Activated CD8-positive, alpha-beta T cell treated with anti-CD3 and anti-CD28 coated beads for 36 hours (primary cell): ENCODE measurements around the gene TMEM187. TPM values are rescaled to one million over a fixed set of nuclear protein-coding genes. Genes with fewer than 3 reads are reported as not detected.

Experiments used
- ATAC-seq: fragments of 200-7000 bp; cut with Tn5 transposase; one replicate; pipeline ENCODE4 v1.10.0; 2021; ENCODE audit warnings: mild to moderate bottlenecking, moderate library complexity
- CTCF ChIA-PET: fragments of 350-600 bp; sonication (Branson Sonifier 250); formaldehyde crosslinking; loops from one replicate; lab custom pipeline; 2021; ENCODE audit warnings: antibody characterized with exemption; lab: Charles Lee
- POLR2A ChIA-PET: fragments of 350-600 bp; sonication (Branson Sonifier 250); formaldehyde crosslinking; loops from one replicate; lab custom pipeline; 2021; ENCODE audit warnings: antibody characterized with exemption; lab: Charles Lee
- DNase-seq: peaks from one replicate; pipeline ENCODE4 v3.0.0-alpha.2; 2020
- H3K27ac Mint-ChIP-seq: one replicate; pipeline ENCODE4 v1.8.0; 2021; ENCODE audit warnings: mild to moderate bottlenecking, mixed read lengths
- H3K27me3 Mint-ChIP-seq: one replicate; pipeline ENCODE4 v1.8.0; 2021; ENCODE audit warnings: mixed read lengths
- H3K36me3 Mint-ChIP-seq: one replicate; pipeline ENCODE4 v1.8.0; 2021; ENCODE audit warnings: low read depth, mixed read lengths
- H3K4me1 Mint-ChIP-seq: one replicate; pipeline ENCODE4 v1.8.0; 2021; ENCODE audit warnings: low read depth, mixed read lengths
- H3K4me3 Mint-ChIP-seq: one replicate; pipeline ENCODE4 v1.8.0; 2021; ENCODE audit warnings: mild to moderate bottlenecking, moderate library complexity, mixed read lengths
- H3K9me3 Mint-ChIP-seq: one replicate; pipeline ENCODE4 v1.8.0; 2021; ENCODE audit warnings: mixed read lengths
- intact Hi-C: fragments of 100-400 bp; cut with micrococcal nuclease; formaldehyde crosslinking; loops from one replicate; pipeline ENCODE4 v1.10.0; 2022
- total RNA-seq, 2 experiments: library from RNA; stranded (reverse); gene quantifications; one replicate each; pipeline ENCODE4 v1.2.3, GENCODE V29; 2021
- TF ChIP-seq, protein P1 (sequence below): fragments of 200-600 bp; IDR thresholded peaks from one replicate; pipeline ENCODE4 v1.8.0; 2022; ENCODE audit warnings: antibody characterized with exemption, mild to moderate bottlenecking

The TMEM187 gene
- total RNA-seq, 2 experiments from 2014 or later = 4.4 to 4.5 TPM

- H3K36me3 Mint-ChIP-seq = peaks cover 16% of the 10 kb centered on the region
- H3K4me1 Mint-ChIP-seq = peaks cover 33% of the 10 kb centered on the region
- ATAC-seq = no peak
- no peaks in the 10 kb centered on the region for H3K9me3 Mint-ChIP-seq
- CTCF ChIA-PET = interaction anchor here (1.8 kb wide), 1 partner anchor 10 kb away, joined by 4 read pairs; no protein-coding TSS in a partner anchor
- POLR2A ChIA-PET = interaction anchor here (3.9 to 8.0 kb wide), 2 partner anchors 11 kb away, joined by 28 to 52 read pairs; partner anchors contain the start of gene ARHGAP4
- no peak overlapping the region for H3K4me3 Mint-ChIP-seq
- H3K27me3 Mint-ChIP-seq = no peaks in the 10 kb centered on the region
- TF ChIP-seq, protein P1, sequence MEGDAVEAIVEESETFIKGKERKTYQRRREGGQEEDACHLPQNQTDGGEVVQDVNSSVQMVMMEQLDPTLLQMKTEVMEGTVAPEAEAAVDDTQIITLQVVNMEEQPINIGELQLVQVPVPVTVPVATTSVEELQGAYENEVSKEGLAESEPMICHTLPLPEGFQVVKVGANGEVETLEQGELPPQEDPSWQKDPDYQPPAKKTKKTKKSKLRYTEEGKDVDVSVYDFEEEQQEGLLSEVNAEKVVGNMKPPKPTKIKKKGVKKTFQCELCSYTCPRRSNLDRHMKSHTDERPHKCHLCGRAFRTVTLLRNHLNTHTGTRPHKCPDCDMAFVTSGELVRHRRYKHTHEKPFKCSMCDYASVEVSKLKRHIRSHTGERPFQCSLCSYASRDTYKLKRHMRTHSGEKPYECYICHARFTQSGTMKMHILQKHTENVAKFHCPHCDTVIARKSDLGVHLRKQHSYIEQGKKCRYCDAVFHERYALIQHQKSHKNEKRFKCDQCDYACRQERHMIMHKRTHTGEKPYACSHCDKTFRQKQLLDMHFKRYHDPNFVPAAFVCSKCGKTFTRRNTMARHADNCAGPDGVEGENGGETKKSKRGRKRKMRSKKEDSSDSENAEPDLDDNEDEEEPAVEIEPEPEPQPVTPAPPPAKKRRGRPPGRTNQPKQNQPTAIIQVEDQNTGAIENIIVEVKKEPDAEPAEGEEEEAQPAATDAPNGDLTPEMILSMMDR = no peak
- intact Hi-C loops = no loop called here
- DNase-seq = no peak
- H3K27ac Mint-ChIP-seq = no peak overlapping the region
Measured at GRCh38 chrX:153937056-153937455, 35.5 kb upstream of the TMEM187 start.

DNA sequence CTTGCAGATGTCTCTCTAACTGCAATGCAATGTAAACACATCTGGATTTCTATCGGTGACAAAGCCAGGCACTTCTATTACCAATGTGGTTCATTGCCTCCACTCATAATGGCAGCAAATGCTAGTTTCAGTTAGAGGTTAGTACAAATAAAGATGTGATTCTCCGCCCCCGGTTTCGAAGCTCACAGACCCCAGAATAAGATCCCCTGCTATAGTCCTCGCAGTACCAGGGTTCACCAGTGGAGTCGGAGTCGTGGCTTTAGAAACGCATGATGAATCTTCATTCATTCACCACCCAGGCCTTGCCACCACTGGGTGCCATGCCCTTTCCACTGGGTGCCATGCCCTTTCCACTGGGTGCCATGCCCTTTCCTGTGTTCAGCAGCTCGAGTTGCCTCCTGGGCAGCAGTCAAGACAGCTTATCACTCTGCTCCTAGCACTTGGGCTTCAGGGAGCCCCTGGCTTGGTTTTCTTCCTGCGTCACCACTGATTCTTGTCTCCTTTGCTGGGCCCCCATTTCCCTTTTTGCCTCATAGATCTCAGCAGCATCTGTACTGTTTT lies 34.2 kb upstream of the TMEM187 start:
- DNase-seq (peak; percentile 71), ATAC-seq (peak; percentile 19)
- Mint-ChIP-seq H3K9me3 (no peaks in the 10 kb centered on the region), H3K4me1 (peaks cover 33% of the 10 kb centered on the region), H3K36me3 (peaks cover 15% of the 10 kb centered on the region), H3K27ac (peak overlapping the region; percentile 73), H3K27me3 (no peaks in the 10 kb centered on the region), H3K4me3 (no peak overlapping the region)
- POLR2A ChIA-PET = interaction anchor here (1.2 to 8.0 kb wide), 4 partner anchors 9 to 33 kb away, joined by 3 to 52 read pairs (median 16); partner anchors contain the start of genes ARHGAP4 and HCFC1
- intact Hi-C loops = no loop called here
- CTCF ChIA-PET = interaction anchor here (0.8 to 1.5 kb wide), 6 partner anchors 9 to 175 kb away, joined by 3 to 8 read pairs (median 4); partner anchors contain the start of gene ARHGAP4
- TF ChIP-seq, protein P1 = no peak

GRCh38 chrX:153939573-153939972 lies 33.0 kb upstream of the TMEM187 start:
- TF ChIP-seq, protein P1 = no peak
- Mint-ChIP-seq H3K27me3 (no peaks in the 10 kb centered on the region), H3K9me3 (no peaks in the 10 kb centered on the region), H3K4me1 (peaks cover 37% of the 10 kb centered on the region), H3K27ac (no peak overlapping the region), H3K36me3 (peaks cover 7% of the 10 kb centered on the region), H3K4me3 (peak overlapping the region; percentile 2)
- ATAC-seq (no peak), DNase-seq (no peak)
- intact Hi-C loops = no loop called here
- ChIA-PET CTCF (interaction anchor here (1.1 to 1.2 kb wide), 3 partner anchors 8 to 36 kb away, joined by 3 to 4 read pairs (median 3); no protein-coding TSS in a partner anchor), POLR2A (interaction anchor here (1.0 to 8.0 kb wide), 5 partner anchors 8 to 63 kb away, joined by 3 to 52 read pairs (median 4); partner anchors contain the start of gene ARHGAP4)

DNA sequence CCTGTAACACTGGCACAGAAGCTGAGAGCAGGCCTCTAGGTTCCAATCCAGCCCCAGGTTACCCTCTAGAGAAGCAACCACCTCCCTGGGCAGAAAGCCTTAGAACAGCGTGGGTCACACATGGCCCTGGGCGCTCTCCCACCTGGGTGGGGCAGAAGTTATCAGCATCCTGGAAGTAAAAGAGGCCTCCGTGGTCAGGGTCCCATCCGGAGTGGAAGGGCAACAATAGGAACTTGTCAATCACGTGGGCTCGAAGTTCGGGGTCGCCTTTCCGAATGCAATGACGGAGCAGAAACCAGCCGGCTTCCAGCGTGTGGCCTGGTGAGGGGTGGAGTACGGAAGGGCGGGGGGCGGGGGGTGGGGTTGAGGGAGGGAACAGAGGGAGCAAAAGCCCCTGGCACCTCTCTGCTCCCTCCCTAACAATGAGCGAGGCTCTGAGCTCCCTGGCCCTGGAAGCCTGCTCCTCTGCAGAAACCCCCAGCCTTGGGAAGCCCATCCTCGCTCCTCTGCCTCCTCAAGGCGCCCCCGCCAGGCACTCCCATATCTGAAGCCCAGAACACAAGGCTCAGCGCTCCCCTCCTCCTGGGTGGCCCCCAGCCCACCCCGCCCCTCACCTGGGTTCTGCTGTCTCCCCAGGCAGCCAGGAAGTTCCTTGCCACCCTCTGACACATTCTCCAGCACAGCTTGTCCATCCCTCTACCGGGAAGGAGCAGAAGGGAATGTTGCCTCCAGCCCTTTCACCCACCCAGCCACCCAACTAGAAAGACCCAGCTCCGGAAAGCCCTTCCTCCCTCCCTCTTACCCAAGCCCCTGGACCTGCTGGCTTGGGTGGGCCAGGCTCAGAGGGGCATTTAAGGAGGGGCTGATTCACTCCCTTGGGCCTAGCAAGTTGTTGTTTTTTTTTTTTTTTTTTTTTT lies 31.0 kb upstream of the TMEM187 start:
- H3K36me3 Mint-ChIP-seq = peaks cover 5% of the 10 kb centered on the region
- TF ChIP-seq, protein P1 = no peak
- intact Hi-C loops = no loop called here
- H3K4me1 Mint-ChIP-seq = peaks cover 31% of the 10 kb centered on the region
- no peaks in the 10 kb centered on the region for H3K9me3 Mint-ChIP-seq
- CTCF ChIA-PET = interaction anchor here (0.9 kb wide), 2 partner anchors 15 to 17 kb away, joined by 3 read pairs; no protein-coding TSS in a partner anchor
- peak overlapping the region; percentile 83 for H3K27ac Mint-ChIP-seq
- ATAC-seq (no peak), DNase-seq (no peak)
- H3K27me3 Mint-ChIP-seq = no peaks in the 10 kb centered on the region
- POLR2A ChIA-PET = interaction anchor here (1.2 kb wide), 1 partner anchor 15 kb away, joined by 4 read pairs; no protein-coding TSS in a partner anchor
- peak overlapping the region; percentile 72 for H3K4me3 Mint-ChIP-seq
